Activated CD4-positive, alpha-beta T cell treated with anti-CD3 and anti-CD28 coated beads, Interleukin-2, amount 10 ng/mL, durations not matched to agents 7 days and 5 days (primary cell): ENCODE data around the gene CD48. TPM values are rescaled to one million over a fixed set of nuclear protein-coding genes. Genes with fewer than 3 reads are reported as not detected.

Experiments used
- CTCF ChIA-PET: fragments of 350-600 bp; sonication (Branson Sonifier 250); formaldehyde crosslinking; loops from one replicate; lab custom pipeline; 2021; ENCODE audit warnings: antibody characterized with exemption; lab: Charles Lee
- POLR2A ChIA-PET: fragments of 350-600 bp; sonication (Branson Sonifier 250); formaldehyde crosslinking; loops from one replicate; lab custom pipeline; 2021; ENCODE audit warnings: antibody characterized with exemption; lab: Charles Lee
- DNase-seq: peaks from one replicate; pipeline ENCODE4 v3.0.0-alpha.2; 2020
- H3K27ac Mint-ChIP-seq: one replicate; pipeline ENCODE4 v1.8.0; 2021; ENCODE audit warnings: mild to moderate bottlenecking, moderate library complexity, mixed read lengths
- H3K27me3 Mint-ChIP-seq: one replicate; pipeline ENCODE4 v1.8.0; 2021; ENCODE audit warnings: mixed read lengths
- H3K36me3 Mint-ChIP-seq: one replicate; pipeline ENCODE4 v1.8.0; 2021; ENCODE audit warnings: low read depth, mixed read lengths
- H3K4me1 Mint-ChIP-seq: one replicate; pipeline ENCODE4 v1.8.0; 2021; ENCODE audit warnings: mixed read lengths
- H3K4me3 Mint-ChIP-seq: one replicate; pipeline ENCODE4 v1.8.0; 2021; ENCODE audit warnings: mild to moderate bottlenecking, moderate library complexity, mixed read lengths
- H3K9me3 Mint-ChIP-seq: one replicate; pipeline ENCODE4 v1.8.0; 2021; ENCODE audit warnings: mixed read lengths
- total RNA-seq, 2 experiments: library from RNA; stranded (reverse); gene quantifications; one replicate each; pipeline ENCODE4 v1.2.3, GENCODE V29; 2021

The CD48 gene
- total RNA-seq, 2 experiments from 2014 or later, result 294 to 309 TPM

GRCh38 chr1:160671603-160672517 is 39.8 kb downstream of the CD48 start:
- H3K36me3 Mint-ChIP-seq, result peaks cover 30% of the 10 kb centered on the region
- ChIA-PET POLR2A (no interaction called here), CTCF (interaction anchor here (0.5 to 2.8 kb wide), 8 partner anchors 9 to 280 kb away, joined by 3 to 20 read pairs (median 5); partner anchors contain the start of gene SLAMF1)
- no peak overlapping the region for H3K4me3 Mint-ChIP-seq
- peaks cover 12% of the 10 kb centered on the region for H3K9me3 Mint-ChIP-seq
- H3K27me3 Mint-ChIP-seq, result no peaks in the 10 kb centered on the region
- H3K27ac Mint-ChIP-seq, result peak overlapping the region; percentile 46
- DNase-seq, result no peak
- H3K4me1 Mint-ChIP-seq, result peaks cover 34% of the 10 kb centered on the region

GRCh38 chr1:160670701-160671100 is 40.9 kb downstream of the CD48 start:
- no peaks in the 10 kb centered on the region for H3K27me3 Mint-ChIP-seq
- POLR2A ChIA-PET, result no interaction called here
- peaks cover 14% of the 10 kb centered on the region for H3K9me3 Mint-ChIP-seq
- no peak overlapping the region for H3K27ac Mint-ChIP-seq
- no peak overlapping the region for H3K4me3 Mint-ChIP-seq
- H3K4me1 Mint-ChIP-seq, result peaks cover 38% of the 10 kb centered on the region
- CTCF ChIA-PET, result no interaction called here
- no peak for DNase-seq
- peaks cover 33% of the 10 kb centered on the region for H3K36me3 Mint-ChIP-seq

- no peak overlapping the region for H3K27ac Mint-ChIP-seq
- no peak for DNase-seq
- H3K27me3 Mint-ChIP-seq, result no peaks in the 10 kb centered on the region
- H3K4me1 Mint-ChIP-seq, result peaks cover 47% of the 10 kb centered on the region
- ChIA-PET CTCF (interaction anchor here (2.1 kb wide), 1 partner anchor 12 kb away, joined by 9 read pairs; no protein-coding TSS in a partner anchor), POLR2A (no interaction called here)
- no peak overlapping the region for H3K4me3 Mint-ChIP-seq
- H3K36me3 Mint-ChIP-seq, result peaks cover 34% of the 10 kb centered on the region
- H3K9me3 Mint-ChIP-seq, result peaks cover 14% of the 10 kb centered on the region
Observed at GRCh38 chr1:160669802-160670201, 41.8 kb downstream of the CD48 start.

GRCh38 chr1:160669276-160669675 is 42.3 kb downstream of the CD48 start:
- POLR2A ChIA-PET, result no interaction called here
- Mint-ChIP-seq H3K4me1 (peaks cover 52% of the 10 kb centered on the region), H3K9me3 (peaks cover 14% of the 10 kb centered on the region), H3K27ac (no peak overlapping the region), H3K27me3 (no peaks in the 10 kb centered on the region), H3K36me3 (peaks cover 34% of the 10 kb centered on the region), H3K4me3 (no peak overlapping the region)
- CTCF ChIA-PET, result interaction anchor here (2.1 kb wide), 1 partner anchor 12 kb away, joined by 9 read pairs; no protein-coding TSS in a partner anchor
- DNase-seq, result no peak

GRCh38 chr1:160667896-160668295 is 43.7 kb downstream of the CD48 start:
- Mint-ChIP-seq H3K27ac (no peak overlapping the region), H3K4me1 (peaks cover 65% of the 10 kb centered on the region)
- DNase-seq, result no peak

GRCh38 chr1:160666079-160666442 is 45.6 kb downstream of the CD48 start:
- H3K27ac Mint-ChIP-seq, result peak overlapping the region; percentile 91
- ChIA-PET CTCF (interaction anchor here (0.5 to 4.2 kb wide), 4 partner anchors 9 to 49 kb away, joined by 3 to 28 read pairs (median 3); partner anchors contain the start of gene SLAMF1), POLR2A (no interaction called here)
- H3K4me3 Mint-ChIP-seq, result peak overlapping the region; percentile 55
- no peaks in the 10 kb centered on the region for H3K27me3 Mint-ChIP-seq
- peaks cover 17% of the 10 kb centered on the region for H3K9me3 Mint-ChIP-seq
- H3K4me1 Mint-ChIP-seq, result peaks cover 79% of the 10 kb centered on the region
- DNase-seq, result no peak
- peaks cover 39% of the 10 kb centered on the region for H3K36me3 Mint-ChIP-seq

More at GRCh38 chr1:160667896-160668295, 43.7 kb downstream of the CD48 start:
- H3K4me3 Mint-ChIP-seq, result no peak overlapping the region
- ChIA-PET CTCF (interaction anchor here (0.7 to 2.1 kb wide), 3 partner anchors 14 to 100 kb away, joined by 3 to 9 read pairs (median 3); no protein-coding TSS in a partner anchor), POLR2A (no interaction called here)
- H3K36me3 Mint-ChIP-seq, result peaks cover 34% of the 10 kb centered on the region
- H3K27me3 Mint-ChIP-seq, result no peaks in the 10 kb centered on the region
- H3K9me3 Mint-ChIP-seq, result peaks cover 14% of the 10 kb centered on the region

GRCh38 chr1:160665330-160666078 is 46.1 kb downstream of the CD48 start:
- Mint-ChIP-seq H3K36me3 (peaks cover 35% of the 10 kb centered on the region), H3K27me3 (no peaks in the 10 kb centered on the region), H3K9me3 (peaks cover 14% of the 10 kb centered on the region), H3K27ac (peak overlapping the region; percentile 91), H3K4me1 (peaks cover 73% of the 10 kb centered on the region), H3K4me3 (peak overlapping the region; percentile 55)
- no peak for DNase-seq
- ChIA-PET POLR2A (interaction anchor here (0.7 kb wide), 1 partner anchor 22 kb away, joined by 3 read pairs; no protein-coding TSS in a partner anchor), CTCF (interaction anchor here (0.5 to 4.2 kb wide), 8 partner anchors 10 to 50 kb away, joined by 3 to 28 read pairs (median 3); partner anchors contain the start of gene SLAMF1)

- peak; percentile 66 for DNase-seq
- Mint-ChIP-seq H3K36me3 (peaks cover 37% of the 10 kb centered on the region), H3K27ac (peak overlapping the region; percentile 91), H3K4me3 (peak overlapping the region; percentile 55), H3K4me1 (peaks cover 68% of the 10 kb centered on the region), H3K9me3 (peaks cover 16% of the 10 kb centered on the region), H3K27me3 (no peaks in the 10 kb centered on the region)
- POLR2A ChIA-PET, result no interaction called here
- CTCF ChIA-PET, result interaction anchor here (0.8 to 4.2 kb wide), 6 partner anchors 11 to 49 kb away, joined by 3 to 28 read pairs (median 4); no protein-coding TSS in a partner anchor
Observed at GRCh38 chr1:160664573-160665051, 47.0 kb downstream of the CD48 start.

GRCh38 chr1:160662910-160663309 is 48.7 kb downstream of the CD48 start:
- Mint-ChIP-seq H3K9me3 (peaks cover 16% of the 10 kb centered on the region), H3K27me3 (no peaks in the 10 kb centered on the region), H3K36me3 (peaks cover 32% of the 10 kb centered on the region), H3K27ac (peak overlapping the region; percentile 15), H3K4me1 (peaks cover 74% of the 10 kb centered on the region), H3K4me3 (no peak overlapping the region)
- CTCF ChIA-PET, result interaction anchor here (0.5 to 2.1 kb wide), 9 partner anchors 10 to 315 kb away, joined by 3 to 7 read pairs (median 4); no protein-coding TSS in a partner anchor
- DNase-seq, result no peak
- POLR2A ChIA-PET, result no interaction called here

- no peak for DNase-seq
- H3K36me3 Mint-ChIP-seq, result peaks cover 23% of the 10 kb centered on the region
- H3K27me3 Mint-ChIP-seq, result no peaks in the 10 kb centered on the region
- H3K27ac Mint-ChIP-seq, result no peak overlapping the region
- CTCF ChIA-PET, result interaction anchor here (0.6 kb wide), 1 partner anchor 310 kb away, joined by 3 read pairs; no protein-coding TSS in a partner anchor
- no peak overlapping the region for H3K4me3 Mint-ChIP-seq
- peaks cover 11% of the 10 kb centered on the region for H3K9me3 Mint-ChIP-seq
- H3K4me1 Mint-ChIP-seq, result peaks cover 65% of the 10 kb centered on the region
- POLR2A ChIA-PET, result no interaction called here
Observed at GRCh38 chr1:160659566-160659965, 52.1 kb downstream of the CD48 start.

- H3K27me3 Mint-ChIP-seq, result no peaks in the 10 kb centered on the region
- CTCF ChIA-PET, result interaction anchor here (1.1 to 2.1 kb wide), 2 partner anchors 22 to 109 kb away, joined by 3 to 7 read pairs; no protein-coding TSS in a partner anchor
- DNase-seq, result no peak
- peaks cover 24% of the 10 kb centered on the region for H3K36me3 Mint-ChIP-seq
- no peak overlapping the region for H3K4me3 Mint-ChIP-seq
- H3K4me1 Mint-ChIP-seq, result peaks cover 65% of the 10 kb centered on the region
- POLR2A ChIA-PET, result no interaction called here
- H3K9me3 Mint-ChIP-seq, result peaks cover 11% of the 10 kb centered on the region
- H3K27ac Mint-ChIP-seq, result peak overlapping the region; percentile 14
Observed at GRCh38 chr1:160658814-160659193, 52.8 kb downstream of the CD48 start.
